ENCODE measurements around the gene BEST3.

- TF ChIP-seq CTCF (IDR thresholded peaks at IDR 0.05) (no peak), POLR2A (IDR thresholded peaks at IDR 0.05) (no peak)
These were observed 27.5 kb downstream of the BEST3 start for GRCh38 chr12:69671597-69671996.

Measured in testis (tissue), 2 donors.